ENCODE measurements around the gene LINS1.

LINS1 gene, protein sequence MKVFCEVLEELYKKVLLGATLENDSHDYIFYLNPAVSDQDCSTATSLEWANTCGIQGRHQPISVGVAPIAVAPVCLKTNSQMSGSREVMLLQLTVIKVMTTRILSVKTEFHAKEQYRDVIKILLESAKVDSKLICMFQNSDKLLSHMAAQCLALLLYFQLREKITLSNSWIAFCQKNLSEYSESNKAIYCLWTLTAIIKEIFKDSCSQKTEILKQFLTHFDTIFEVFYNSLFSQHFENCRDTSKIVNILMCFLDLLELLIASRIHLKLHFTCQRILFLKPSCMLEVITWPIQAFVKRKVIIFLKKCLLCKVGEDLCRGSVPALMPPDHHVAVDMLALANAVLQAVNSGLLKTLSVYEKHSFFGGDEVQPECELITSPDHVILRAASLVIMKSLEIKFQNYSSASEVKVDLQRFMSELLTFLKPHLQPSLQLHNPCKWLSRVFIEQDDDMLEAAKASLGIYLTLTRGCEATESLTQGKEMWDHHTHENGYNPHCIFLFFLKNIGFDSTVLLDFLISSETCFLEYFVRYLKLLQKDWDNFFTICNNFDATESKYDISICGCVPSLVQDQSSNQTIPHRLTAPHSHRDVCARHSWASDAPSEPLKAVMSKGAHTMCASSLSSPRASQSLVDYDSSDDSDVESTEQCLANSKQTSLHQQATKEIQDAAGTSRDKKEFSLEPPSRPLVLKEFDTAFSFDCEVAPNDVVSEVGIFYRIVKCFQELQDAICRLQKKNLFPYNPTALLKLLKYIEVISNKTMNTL

DNA sequence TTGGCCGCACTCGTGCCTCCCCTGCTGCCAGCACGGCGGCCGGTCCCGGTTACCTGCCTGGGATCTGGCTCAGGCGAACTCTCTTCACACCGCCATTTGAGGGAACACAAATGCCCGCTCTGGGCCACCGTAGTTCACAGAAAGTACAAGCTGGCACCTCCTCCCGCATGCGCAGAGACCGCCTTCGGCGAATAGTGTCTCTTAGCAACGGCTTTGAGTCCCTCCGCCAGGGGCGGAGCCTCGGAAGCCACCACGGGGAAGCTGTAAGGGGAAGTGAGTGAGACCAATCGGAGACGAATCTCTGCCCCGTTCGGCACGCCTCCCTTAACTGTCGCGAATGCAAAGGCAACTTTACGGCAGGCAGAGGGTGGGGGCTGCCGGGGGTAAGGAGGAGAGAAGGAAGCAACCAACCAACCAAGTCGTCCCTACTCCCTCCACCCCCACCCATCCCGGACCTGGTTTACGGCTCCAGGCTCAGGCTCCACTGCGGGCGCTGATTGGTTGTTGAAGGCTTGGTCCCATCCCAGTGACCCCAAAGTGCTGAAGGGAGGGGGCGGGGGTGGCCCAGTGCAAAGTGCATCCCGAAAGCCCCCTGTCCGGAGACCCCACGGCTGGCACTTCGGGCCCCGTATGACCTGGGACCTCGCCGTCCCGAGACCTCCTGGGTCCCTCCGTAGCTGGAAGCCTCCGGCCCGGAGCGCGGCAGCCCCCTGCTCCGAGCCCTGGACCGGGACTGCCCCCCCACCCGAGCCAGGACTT, at the start of gene LINS1, which contains the start of gene ASB7:
LINS1 (minus strand) TSS at position 121 of the 759 bp plus-strand sequence. CDS start 21,342 bp downstream, outside the sequence.
ASB7 (plus strand) TSS at position 526 of the 759 bp plus-strand sequence. CDS start 9,628 bp downstream, outside the sequence.
- peak; percentile 100 for DNase-seq

DNA sequence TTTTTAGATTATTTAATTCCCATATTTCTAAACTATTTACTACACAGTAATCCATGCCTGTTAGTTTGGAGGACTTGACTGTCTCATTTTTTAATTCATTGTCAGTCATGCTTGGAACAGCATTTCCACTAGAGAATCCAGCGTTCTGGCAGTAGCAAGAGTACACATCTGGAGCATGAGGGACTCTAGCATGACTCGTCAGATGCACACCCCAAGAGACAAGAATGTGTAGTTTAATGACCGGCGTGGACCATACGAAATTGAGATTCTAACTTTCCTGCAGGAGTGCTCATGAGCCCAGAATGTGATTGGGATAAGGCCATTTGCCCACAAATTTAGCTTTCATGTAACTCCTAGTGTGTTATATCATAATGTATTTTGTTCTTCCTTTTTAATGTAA, 49.3 kb upstream of the LINS1 start:
- no peak for DNase-seq

DNA sequence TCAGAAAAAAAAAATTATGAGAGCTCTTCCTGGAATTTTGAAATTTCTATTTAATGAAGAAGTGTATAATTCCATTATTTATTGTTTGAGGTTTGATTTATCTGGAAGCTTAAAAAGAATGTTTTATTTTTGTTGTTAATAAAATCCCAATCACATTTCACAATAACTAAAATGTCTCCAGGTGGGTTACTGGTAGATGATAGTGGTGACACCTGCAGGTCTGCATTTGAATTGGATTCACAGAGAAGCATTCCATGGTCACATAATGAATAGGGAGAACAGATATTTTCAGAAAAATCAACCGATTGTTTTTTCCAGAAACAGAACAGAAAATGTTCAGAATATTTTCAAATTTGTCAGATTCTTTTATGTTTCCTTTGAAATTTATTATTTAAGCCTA, 48.7 kb upstream of the LINS1 start:
- DNase-seq: no peak

DNA sequence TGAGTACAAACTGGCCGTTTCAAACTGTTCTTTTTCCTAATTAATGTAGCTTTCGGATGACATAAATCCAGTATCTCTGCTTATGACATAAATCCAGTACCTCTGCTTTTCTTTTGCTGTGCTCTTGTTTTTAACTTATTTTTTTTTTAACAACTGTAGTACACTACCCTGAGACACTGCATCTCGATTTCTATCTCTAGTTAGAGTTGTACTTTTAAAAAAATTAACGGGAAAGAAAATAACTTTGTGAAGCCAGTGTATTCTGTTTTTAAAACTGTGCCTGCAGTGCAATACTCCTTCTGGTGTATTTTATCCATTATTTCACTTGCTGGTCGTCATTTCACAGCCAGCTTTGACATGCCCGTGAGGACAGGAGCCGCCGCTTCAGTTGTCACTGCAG, 47.0 kb upstream of the LINS1 start:
- DNase-seq: no peak

DNA sequence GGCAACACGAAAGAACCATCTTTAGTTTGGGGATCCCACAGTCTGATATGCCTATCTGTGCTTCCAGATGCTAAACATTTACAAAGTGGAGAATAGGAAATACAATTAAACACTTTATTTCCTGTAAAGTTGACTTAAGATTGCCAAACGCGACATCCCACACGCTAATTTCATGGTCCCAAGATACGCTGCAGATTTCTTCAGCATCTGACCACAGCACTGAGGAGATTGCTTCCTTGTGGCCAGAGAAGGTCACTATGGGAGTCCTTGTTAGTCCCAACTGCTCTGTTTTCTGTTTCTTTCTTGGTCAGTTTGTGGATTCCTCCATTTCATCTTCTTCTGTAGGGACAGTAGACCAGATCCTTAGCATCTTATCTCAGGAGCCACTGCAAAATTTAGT, 43.7 kb upstream of the LINS1 start:
- peak; percentile 69 to 71 for DNase-seq

DNA sequence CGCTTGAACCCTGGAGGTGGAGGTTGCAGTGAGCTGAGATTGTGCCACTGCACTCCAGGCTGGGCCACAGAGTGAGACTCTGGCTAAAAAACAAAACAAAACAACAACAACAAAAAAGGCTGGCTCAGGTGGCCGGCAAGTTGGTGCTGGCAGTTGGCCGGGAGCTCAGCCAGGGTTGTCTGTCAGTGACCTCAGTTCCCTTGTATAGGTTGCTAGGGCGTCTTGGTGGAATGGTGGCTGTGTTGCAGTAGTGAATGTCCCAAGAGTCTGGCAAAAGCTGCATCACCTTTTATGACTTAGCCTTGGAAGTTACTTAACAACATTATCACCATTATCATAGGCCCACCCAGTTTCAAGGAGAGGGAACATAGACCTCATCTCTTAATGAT, 41.0 kb upstream of the LINS1 start:
- DNase-seq: no peak

DNA sequence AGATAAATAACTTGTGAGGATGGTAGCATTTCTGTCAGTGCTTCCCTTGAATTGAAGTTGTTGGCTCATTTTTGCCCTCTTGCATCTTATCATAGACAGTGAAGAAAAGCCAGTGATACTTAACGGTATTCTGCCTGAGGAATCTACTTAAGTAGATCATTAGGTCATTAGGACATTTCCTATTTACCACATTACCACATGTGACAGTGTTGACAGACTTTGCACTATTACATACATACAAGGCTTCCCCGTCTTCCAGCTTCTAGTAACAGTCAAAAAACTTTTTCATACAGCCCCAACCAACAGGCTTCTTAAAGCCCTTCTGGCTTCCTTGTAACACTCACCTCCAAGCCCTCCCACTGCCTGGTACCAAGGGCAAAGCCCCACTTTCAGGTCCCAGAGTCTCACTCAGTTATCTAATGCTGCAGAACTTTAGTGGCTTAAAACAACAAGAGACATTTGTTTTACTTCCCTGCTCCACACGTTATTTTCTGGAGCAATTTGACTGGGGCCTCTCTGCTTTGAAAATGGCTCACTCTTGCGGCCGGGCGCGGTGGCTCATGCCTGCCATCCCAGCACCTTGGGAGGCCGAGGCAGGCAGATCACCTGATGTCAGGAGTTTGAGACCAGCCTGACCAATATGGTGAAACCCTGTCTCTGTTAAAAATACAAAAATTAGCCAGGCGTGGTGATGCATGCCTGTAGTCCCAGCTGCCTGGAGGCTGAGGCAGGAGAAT, 40.4 kb upstream of the LINS1 start:
- peak; percentile 84 to 87 for DNase-seq

DNA sequence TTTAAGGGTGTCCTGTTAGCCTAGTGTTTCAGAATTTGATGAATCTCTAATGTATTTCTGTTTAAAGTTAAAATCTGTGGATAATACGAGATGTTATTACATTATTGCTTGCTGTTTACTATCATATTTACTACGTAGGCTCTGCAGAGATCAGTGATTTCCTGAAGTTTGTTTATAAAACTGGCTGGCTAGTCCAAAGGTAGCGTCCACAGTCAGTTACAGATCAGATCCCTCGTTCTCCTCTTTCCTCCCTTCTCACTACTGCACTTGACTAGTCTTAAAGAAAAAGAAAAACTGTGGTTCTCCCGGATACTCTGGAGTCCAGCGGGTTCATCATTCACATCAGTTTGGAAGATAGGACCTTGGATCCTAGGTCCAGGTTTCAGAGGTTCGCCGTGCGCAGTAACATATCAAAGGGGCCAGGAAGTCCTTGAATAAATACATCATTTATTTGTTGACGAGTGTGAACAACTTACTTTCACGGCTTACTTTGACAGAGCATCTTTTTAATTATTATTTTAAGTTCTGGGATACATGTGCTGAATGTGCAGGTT, 36.3 kb upstream of the LINS1 start:
- DNase-seq: no peak

DNA sequence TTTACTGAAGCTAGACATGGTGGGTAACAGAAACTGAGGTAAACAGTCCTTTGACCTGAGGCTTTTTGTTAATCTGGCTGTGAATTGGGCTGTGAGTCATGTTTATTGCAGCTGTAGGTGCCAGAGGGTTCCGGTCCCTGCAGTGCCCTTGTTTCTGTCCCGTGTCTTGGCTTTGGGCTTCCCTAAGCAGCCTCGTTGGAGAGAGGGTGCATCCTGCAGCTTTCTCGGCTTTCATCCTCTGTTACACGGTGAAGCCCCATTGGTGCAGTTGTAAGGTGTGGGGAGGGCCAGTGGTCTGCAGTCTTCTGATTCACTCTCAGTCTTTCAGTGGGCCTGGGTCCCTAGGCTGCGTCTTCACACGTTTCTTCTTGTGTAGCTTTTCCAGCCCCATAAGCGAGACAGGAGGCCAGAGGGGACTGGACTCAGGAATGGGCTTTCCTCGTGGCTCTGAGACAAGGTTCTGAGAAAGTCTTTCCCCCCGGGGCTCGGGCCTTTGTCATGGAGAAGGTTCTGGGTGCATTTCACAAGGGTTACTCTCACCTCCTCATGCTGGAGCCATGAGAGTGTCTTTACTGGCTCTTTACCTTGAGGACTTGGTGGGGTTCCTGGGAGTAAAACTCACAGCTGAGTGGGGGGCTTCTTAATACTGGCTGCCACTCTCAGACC, 33.6 kb upstream of the LINS1 start:
- DNase-seq: no peak

DNA sequence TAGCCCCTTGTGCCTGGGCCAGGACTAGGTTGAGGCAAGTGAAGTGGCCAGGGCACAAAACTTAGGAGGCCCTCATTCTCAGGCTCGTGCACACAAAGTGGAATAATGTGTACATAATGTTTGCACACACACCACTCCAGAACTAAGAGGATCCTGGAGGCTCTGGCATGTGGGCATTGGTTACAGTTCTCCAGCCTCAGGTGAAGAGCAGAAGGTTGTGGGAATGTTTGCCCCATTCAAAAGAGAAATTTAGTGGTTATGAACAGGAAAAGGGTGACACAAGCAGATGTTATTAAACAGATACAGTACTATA, 31.7 kb upstream of the LINS1 start:
- no peak for DNase-seq

DNA sequence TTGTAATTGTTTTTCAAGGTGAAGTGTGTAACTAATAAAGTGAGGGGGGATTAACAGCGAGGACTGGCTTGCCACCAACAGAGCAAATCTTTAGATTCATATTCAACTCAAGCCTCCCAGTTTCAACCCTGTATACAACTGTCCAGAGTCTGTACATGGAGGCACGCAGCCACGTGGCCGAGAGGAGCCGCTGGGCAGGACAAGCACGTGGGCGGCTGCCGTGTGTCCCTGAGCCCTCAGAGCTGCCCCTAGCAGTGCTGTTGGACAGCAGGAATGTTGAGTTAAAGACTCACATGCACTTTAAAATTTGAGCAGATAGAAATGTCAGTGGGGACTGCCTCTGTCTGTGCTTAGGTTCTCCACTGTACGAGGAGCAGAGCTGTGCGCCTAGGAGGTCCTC, 29.8 kb upstream of the LINS1 start:
- no peak for DNase-seq

DNA sequence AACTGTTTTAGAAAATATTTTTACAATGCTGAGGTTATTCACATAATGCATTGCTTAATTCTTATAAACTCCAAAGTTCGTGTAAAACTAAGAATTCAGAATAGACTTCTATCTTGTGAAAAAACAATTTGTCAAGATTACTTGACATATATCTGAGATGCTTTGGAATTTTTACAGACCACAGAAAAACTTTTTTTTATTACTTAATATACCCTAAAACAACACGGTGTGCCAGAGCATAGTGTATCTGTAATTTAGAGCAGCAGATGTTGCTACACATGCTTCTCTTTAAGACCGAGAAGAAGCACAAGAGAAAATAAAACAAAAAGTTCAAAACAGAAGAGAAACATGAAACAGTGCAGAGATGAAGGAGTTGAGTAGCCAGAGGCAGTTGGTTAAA, 26.8 kb upstream of the LINS1 start:
- DNase-seq: no peak

DNA sequence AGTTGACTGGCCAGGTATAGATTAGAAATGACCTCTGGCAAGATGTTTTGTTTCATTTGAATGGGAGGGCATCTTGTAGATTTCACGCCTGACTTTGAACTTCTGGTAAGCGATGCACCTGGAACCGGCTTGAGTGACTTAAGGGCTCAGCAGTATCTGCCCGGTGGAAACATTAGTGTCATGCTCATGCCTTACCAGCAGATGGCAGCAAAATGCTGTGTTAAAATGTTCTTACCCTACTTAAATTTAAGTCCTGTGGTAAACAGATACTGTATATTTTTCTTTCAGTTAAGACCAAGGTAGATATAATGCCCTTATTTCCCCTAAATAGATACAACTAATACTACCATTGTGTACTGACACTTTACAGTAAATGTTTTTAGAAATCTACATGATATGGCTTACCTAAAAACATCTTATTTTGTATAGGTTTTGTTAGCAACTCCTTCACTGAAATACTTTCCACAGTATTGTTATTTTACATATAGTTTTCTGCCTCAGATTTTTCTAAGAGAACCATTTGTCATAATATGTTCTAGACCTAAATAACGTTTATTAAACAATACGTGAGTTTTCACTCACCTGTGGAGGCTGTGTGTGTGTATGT, 25.9 kb upstream of the LINS1 start:
- DNase-seq: peak; percentile 56 to 91

DNA sequence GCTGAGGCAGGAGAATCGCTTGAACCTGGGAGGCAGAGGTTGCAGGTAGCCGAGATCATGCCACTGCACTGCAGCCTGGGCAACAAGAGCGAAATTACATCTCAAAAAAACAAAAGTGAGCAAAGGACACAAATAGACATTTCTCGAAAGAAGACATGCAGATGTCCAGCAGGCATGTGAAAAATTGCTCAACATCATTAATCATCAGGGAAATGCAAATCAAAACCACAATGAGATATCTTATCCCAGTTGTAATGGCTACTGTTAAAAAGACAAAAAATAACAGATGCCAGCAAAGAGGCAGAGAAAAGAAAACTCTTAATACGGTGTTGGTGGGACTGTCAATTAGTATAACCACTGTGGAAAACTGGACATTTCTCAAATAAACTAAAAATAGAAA, 21.3 kb upstream of the LINS1 start:
- DNase-seq: peak; percentile 44 to 55

DNA sequence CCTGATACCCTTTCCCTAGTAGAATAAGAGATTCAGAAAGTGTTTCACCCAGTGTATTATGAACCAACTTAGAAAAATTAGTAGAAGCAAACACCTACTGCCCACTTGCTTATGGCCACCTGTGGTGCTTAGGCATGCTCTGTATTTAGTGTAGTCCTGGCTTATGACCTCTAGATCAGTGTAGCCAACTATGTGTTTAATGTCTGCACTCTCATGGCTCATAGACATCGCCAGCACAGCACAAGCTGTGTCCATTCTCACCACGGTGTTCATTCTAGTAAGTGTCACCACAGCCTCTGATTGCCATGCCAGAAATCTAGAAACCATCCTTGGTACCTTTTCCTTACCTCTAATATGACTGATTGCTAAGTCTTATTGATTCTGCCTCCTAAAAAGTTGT, 14.7 kb upstream of the LINS1 start:
- DNase-seq: no peak

DNA sequence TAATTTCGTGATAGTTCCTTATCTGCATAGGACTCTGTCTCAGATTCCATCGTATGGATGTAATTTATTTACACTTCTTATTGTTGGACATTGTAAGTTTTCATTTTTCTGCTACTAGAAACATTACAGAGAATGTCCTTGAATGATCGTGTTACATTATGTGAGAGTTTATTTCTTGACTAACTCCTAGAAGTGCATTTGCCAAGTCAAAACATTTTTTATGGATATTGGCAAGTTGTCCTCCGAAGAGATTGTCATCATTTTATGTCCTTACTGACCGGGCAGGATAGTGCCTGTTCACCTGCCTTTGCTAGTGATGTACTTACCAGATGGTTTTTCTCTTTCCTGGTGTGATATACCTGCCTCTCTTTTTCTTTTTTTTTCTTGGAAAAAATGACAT, 13.8 kb upstream of the LINS1 start:
- DNase-seq: no peak

DNA sequence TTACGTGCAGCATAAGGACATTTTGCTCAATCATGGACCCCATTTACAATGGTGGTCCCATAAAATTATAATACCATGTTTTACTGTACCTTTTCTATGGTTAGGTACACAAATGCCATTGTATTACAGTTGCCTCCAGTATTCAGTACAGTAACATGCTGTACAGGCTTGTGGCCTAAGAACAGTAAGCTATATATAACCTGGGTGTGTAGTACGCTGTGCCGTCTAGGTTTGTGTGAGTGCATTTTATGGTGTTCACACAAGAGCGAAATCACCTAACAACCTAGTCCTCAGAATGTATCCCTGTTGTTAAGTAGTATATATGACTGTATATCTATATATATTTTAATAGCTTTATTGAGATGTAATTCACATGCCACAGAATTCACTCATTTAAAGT, 12.9 kb upstream of the LINS1 start:
- no peak for DNase-seq

DNA sequence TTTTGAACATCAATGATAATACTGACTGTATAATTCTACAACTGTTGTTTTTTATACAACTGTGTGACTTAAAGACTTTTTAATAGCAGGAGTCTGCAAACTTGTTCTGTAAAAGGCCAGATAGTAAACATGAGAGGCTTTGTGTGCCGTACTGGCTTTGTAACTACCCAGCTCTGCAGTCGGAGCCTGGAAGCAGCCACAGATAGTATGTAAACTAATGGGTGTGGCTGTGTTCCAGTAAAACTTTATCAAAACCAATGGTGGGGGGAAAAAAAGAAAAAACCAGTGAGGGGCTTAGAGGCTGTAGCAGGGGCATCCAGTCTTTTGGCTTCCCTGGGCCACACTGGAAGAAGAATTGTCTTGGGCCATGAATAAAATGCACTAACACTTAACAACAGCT, 12.4 kb upstream of the LINS1 start:
- no peak for DNase-seq

DNA sequence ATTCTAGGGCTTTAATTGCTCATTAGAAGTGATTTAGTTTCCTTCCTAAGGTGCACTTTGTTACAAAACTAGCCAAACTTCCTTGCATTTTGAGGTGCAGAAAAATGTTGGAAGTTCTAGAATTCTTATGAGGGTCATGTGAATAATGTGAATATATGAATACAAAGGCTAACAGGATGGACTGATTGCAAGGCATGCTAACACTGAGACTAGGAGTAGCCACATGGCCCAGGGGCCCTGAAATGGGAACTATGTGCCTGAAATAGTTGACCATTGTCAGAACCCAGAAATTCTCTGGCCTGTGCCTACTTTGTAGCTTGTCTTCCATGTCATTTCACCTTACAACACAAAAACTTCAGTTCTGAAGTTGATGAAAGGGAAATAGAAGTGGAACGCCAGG, 11.2 kb upstream of the LINS1 start:
- DNase-seq: no peak

DNA sequence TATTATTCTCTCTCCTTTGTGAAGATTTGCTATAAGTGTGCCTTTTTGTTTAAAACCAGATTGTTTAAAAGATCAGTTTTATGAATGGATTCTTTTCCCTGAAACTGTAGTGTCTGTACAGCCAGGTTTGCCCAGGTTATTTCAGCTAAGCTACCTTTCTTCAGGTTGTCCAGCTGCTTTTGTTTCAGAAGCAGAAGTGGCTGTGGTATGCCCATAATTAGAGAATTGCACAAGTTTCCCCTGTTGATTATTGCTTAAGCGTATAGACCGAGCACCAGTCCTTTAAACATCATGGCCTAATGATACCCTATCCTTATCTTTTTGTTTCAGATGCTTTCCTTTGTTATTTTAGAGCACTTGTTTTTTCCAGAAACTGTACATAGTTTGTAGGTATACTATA, 10.6 kb upstream of the LINS1 start:
- peak in 1 of 2 donors; percentile 23 for DNase-seq

DNA sequence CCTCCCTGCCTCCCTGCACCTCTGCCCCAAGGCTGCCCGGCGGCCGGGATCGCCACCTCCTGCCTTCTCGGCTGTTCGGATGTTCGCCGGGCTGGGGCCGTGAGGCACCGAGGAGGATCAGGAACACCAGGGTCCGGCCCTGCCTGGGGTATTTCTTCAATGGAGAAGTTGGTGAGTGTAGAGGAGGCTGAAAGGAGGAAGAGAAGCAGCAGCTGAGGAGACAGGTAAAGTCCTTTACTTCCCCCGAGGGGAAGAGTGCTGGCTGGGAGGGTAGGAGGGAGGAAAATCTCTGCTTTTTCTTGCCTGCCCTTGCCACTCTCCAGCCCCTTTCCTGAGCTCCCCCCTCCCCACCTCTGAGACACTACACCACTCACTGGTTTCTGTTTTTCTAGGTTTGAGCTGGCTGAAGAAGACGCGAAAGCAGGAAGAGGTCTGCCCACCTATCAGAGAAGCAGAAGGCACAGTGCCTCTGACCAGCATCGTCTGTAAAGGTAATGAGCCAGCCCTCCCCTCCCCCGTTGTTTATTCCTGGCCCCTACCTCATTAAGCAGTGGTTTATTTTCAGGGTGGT, 924 bp upstream of the LINS1 start:
- peak in 1 of 2 donors; percentile 11 for DNase-seq
